Endometrial microvascular endothelial cells (primary cell): ENCODE results near the gene NCAN. TPM values are rescaled to one million over a fixed set of nuclear protein-coding genes. Genes with fewer than 3 reads are reported as not detected.
"Not testable (repeated sequence)": the region's sequence is repeated elsewhere in the genome, so short reads cannot be mapped to it uniquely, and the experiment has no call there.

Experiments used
- in situ Hi-C: cut with HindIII; loops from 2 replicates; pipeline ENCODE4 v1.10.0; 2017; ENCODE audit warnings: low sequenced_read_pairs, low pct_unique_long_range_greater_than_20kb; ENCODE audit errors: inconsistent ontology term
- total RNA-seq: library from RNA; depleted of rRNA; stranded (reverse); fragments of >200 nt; gene quantifications from one replicate; pipeline ENCODE4 v1.2.3, GENCODE V29; 2015; ENCODE audit errors: inconsistent ontology term

NCAN gene
- total RNA-seq = not detected

DNA sequence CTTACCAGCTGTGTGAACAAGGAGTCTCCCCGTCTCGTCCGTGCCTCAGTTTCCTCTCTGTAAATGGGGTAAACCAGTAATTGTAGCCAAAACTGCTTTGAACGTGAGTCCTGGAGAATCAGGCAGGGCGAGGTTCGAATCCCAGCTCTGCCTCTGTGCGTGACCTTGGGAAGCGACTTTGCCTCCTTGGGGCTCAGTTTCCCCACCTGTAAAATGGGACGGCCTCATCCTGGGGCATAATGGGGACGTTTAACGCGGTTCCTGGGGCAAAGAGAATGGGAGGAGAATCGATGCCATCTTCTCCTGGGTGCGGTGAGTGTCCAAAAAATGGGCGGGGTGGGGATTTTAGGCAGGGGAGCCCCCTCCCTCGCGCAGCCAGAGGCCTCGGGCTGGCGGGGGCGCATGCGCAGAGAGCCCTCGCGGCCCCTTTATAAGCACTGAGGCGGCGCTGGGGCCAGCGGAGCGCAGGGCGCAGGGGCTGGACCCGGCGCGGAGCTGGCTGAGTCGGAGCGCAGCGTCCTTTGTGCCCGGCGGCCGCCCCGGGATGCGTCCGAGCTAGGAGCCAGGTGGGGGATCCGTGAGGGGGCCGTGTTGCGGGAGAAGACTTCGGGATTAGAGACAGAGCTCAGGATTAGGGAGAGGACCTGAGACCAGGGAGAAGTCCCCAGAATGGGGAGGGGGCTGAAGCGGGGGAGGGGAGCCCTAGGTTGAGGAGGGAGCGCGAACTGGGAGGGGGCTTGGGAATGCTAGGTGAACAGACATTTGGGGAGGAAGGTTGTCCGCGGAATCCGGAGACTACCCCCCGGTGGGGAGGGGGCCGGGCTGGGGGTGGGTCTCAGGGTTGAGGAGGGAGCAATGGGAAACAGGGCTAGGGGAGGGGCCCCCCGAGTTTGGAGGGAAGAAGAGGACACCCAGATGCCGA is at the start of gene NCAN:
NCAN (plus strand) TSS at position 460 of the 922 bp plus-strand sequence. CDS start 4,996 bp downstream, outside the sequence.
- in situ Hi-C loops = no loop called here

DNA sequence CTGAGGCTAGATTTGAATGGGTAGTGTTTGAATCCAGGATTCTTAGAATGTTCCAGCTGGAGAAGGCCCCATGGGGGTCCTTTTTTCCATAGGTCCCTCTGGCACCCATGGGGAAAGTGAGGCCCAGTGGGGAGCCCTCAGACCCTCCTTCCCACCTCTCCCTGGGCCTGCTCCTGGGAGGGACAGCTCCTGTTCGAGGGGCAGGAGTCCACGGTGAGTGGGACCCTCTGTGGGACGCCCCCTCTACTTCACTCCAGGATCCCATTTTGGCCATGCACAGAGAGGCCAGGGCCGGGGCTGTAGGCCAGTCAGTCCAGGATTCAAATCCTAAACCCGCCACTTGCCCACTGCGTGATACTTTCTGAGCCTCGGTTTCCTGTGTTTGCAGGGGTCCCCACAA is 49.3 kb upstream of the NCAN start:
- in situ Hi-C loops = no loop called here

DNA sequence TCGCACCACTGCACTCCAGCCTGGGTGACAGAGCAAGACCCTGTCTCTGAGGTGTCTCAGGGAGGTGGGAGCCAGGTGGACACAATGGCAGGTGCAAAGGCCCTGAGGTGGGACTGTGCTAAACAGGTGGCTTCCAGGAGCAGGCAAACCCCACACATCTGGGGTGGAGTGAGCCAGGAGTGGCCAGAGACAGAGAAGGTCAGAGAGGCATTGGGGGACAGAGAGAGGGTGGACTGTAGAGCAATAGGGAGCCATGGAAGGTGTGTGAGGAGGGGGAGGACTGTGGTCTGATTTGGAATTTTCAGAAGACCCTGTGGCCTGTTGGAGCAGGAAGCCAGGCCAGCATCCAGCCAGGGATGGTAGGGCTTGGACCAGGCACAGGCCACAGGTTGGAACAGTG is 46.4 kb upstream of the NCAN start:
- in situ Hi-C loops = no loop called here

DNA sequence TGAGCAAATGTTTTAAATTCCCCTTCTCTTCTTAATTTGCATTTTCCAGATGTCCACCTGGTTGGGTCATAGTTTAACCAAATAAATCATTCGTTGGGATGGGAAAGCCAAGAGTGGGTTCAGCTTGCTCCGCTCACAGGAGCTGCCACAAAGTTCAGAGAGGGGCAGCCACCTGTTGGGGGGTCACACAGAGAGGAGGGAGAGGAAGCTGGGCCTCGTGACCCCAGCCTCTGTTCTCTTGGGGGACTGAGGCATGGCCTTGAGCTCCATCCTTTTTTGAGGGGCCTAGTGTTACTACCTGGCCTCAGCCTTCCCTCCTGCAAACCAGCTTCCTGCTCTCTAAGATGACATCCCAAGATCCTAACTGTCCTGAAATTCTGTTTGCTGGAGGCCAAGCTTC is 44.1 kb upstream of the NCAN start:
- in situ Hi-C loops = no loop called here

DNA sequence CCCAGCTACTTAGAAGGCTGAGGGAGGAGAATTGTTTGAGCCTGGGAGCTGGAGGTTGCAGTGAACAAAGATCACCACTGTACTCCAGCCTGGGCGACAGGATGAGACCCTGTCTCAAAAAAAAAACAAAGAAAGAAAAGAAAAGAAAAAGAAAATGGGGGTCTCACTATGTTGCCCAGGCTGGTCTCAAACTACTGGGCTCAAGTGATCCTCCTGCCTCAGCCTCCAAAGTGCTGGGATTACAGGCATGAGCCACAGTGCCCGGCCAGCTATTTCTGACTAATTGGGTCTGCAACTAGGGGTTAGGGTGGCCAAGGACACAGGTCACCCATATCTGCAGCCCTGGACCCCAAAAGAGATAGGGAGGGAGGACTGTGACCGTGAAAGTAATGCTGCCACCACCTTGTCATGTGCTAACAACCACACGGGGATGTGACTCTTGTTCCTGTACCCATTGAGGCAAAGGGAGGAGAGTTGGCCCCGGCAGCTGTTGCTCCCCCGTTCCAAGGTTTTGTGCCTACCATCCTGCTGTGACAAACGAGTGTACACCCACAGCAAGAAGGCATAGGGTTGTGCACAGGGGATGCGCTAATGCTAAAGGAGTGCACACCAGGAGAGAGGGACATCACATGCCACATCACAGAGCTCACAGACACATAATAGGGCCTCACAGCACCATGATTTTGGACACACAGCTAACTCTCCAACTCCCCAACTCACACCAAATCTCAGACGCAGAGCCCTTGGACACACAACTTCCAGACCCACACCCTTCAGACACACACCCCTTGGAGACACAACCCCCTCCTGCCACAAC is 42.3 kb upstream of the NCAN start:
- in situ Hi-C loops = no loop called here

DNA sequence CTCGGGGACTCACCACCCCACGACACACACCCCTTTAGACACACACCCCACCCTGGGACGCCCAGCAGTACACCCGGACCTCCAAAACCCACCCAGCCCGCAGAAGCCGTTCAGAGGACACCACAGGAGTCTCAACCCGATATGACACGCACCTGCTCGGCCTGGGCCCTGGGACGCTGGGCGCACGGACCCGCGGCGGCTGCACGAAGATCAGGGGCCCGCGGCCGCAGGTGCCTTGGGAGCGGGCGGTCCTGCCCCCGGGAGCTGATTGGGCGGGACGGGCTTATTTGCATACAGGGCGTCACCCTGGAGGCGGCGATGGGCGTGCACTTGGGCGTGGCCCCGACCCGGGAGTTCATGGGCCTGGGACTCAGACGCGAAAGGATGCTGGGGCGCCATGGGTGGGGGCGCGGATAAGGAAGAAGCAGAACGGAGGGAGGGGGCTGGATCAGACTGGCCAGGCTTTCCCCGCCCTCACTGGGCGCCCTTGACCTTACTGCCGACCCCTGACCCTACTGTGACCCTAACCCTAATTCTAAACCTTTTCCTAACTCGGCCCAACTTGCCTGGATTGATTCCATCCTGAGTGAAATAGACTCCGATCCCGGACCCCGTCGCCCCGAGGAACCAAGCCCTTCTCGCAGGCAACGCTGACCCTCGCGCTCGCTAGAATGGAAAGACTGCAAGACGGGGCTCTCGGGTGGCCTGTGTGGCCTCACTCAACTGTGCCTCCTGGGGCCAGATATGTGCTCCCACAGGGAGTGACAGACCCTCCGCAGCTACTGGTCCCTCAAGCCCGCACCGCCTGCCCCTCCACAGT is 41.5 kb upstream of the NCAN start, which contains the start of gene MEF2B:
MEF2B (minus strand) TSS at position 211 of the 820 bp plus-strand sequence. CDS start 19,528 bp downstream, outside the sequence.
- in situ Hi-C loops = no loop called here

DNA sequence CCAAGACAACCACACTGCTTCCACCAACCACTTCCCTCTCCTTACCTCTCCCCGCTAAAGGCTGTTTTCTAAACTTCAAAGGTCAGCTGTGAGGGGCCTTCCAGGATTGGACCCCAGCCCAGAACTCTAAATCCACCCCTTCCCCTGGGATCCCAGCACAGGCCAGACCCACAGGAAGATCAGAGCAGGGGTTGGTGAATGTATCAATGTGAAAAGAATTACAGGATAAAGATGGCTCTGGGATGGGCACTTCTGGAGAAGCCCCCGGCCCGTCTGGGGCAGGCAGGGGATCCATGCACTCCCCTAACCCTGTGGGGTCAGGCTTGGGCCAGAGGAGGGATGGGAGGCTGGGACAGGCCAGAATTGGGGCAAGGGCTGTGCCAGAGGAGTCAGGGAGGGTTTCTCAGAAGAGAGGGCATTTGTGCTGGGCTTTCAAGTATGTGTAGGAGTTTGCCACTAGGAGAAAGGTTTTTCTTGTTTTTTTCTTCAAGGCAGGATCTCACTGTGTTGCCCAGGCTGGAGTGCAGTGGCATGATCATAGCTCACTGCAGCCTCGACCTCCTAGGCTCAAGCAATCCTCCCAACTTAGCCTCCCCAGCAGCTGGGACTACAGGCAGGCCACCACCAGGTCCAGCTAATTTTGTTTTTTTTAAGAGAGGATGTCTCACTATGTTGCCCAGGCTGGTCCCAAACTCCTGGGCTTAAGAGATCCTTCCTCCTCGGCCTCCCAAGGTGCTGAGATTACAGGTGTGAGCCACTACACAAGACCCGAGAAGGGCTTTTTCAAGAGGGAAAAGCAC is 40.7 kb upstream of the NCAN start:
- in situ Hi-C loops = no loop called here

DNA sequence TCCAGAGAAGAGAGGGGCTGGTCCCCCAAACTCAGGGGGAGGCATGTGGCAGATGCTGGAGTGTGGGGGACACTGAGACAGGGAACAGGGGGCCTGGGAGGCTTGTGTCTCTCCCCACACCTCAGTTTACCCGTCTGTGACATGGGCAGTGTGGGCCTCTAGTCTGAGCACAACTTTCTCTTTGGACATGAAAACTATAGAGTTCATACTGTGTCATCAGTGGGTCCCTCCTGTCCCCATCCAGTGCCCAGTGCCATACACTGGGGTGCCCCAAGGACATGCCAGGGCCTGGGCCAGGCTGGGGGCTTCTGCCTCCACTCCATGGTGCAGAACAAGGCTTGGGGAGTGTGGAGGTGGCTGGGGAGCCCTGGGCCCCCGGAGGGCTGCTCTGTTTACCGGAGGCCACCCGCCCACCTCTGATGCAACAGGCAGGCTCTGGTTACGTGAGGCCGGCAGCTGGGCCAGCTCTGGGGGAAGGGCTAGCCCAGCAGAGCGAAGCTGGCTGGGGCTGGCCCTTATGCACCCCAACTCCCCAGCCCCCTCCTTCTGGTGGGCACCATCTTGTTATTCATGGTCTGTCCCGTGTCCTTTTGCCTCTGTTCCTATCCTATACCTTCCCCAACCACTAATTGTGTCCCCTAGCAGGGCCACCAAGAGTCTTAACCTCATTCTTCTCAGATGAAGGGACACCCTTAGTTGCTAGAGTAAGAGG is 39.8 kb upstream of the NCAN start:
- in situ Hi-C loops = no loop called here

DNA sequence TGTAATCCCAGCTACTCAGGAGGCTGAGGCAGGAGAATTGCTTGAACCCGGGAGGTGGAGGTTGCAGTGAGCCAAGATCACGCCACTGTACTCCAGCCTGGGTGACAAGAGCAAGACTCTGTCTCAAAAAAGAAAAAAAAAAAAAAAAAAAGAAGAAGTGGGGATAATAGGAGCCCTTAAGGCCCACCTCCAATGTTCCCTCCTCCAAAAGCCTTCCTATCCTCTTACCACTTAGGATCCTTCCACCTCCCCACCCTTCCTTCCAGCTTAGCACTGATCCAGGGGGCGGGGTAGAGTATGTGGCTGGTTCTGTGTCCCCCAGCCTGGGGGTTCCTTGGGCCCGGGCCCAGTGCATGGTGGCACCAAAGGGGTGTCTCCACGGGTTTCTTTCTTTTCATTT is 38.5 kb upstream of the NCAN start:
- in situ Hi-C loops = not testable (repeated sequence)

DNA sequence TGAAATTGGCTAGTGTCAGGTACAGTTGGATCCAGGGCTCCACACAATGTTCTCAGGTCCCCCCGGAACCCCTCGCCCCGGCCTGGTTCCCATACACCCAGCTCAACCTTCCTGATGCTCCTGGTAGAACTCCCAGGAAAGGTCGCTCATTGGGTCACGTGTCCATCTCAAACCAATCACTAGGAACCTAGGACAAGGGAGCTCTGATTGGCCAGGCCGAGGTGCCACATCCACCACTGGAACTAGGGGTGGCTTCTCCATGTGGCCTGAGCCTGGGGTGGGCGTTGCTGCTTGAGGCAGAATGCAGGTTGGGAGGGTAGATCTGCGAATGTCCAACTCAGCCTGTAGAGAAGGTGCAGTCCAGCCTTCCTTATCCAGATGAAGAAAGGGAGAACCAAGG is 34.8 kb upstream of the NCAN start:
- in situ Hi-C loops = no loop called here

DNA sequence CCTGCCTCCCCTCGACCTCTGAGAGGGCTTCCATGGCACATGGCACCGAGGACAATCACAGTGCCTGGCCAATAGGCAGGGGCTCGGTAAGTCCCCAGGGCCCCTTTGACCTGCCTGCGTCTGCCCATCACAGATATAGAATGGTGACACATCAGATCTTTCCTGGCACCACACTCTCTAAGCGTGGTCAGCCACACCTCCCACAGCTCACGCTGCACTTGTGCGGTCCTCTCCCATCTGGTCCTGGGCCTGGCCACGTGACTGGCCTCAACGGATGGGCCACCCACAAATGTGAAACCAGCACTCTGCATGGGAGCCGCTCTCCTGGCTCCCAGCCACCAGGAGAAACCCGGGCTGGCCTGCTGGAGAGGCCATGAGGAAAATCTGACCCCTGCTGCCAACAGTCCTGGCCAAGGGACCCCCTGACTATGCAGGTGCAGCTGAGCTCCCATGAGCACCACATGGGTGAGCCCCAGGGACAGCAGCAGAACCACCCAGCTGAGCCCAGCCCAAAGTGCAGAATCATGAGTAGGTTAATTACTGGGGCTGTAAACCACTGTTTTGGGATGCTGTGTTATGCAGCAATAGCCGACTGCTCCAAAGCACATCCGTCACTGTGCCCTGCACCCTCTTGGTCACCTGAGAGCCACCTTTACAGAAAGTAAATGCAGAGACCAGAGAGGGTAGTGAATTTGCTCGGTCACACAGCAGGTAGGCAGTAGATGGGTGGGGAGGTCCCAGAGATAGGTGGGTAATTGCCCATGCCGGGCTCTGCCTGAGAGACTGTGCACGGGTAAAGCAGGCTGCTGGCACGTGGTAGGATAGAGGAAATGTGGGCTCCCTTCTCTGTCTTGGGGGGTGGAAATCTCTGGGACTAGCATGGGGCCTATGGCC is 32.0 kb upstream of the NCAN start:
- in situ Hi-C loops = no loop called here

DNA sequence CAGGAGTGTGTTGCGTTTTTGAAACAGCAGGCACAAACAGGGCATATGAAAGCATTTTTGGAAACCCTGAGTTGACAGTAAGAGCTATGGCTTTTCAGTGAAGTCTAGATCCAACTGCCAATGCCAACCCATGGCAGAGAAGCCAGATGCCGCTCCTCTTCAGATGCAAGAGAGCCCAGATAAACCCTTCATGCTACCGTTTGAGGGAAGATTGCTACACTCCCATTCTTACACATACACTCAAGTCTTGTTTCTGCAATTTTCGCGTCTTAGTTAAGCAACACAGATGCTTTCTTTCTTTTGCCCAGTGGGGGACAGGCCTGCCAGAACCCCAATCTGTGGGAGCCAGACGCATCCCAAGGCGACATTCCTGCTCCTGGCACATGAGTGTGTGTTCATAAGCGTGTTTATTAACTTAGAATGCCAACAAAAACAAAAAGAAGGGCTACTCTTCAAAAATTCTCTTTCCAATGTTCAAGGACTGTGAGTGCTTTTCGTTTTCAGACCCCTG is 30.2 kb upstream of the NCAN start:
- in situ Hi-C loops = no loop called here

DNA sequence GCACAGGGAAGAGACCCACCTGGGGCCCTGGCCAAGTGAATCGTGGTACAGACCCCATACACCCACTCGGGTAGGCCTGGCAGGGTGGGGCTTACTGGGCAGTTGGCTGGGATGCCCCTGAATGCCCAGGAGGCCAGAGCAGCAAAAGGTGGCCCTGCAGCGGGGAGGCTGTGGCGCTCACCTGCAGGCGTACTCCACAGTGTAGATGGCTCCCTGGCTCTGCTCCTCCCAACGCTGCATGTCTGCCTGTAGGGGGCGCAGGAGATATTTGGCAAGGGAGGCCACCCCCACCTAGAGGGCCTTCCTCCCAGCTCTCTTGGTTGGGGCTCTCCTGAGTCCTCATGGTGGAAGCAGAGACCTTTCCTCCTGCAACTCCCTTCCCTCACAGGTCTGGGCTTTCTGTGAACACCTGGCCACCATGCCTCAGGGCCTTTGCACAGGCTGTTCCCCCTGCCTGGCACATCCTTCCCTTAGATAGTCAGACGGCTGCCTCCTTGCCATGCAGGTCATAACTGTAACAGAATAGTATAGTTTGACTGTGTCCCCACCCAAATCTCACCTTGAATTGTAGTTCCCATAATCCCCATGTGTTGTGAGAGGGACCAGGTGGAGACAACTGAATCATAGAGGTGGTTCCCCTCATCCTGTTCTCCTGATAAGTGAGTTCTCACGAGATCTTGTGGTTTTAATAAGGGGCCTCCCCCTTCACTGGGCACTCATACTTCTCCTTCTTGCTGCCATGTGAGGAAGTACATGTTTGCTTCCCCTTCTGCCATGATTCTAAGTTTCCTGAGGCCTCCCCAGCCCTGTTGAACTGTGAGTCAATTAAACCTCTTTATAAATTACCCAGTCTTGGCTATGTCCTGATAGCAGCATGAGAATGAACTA is 25.7 kb upstream of the NCAN start:
- in situ Hi-C loops = no loop called here

DNA sequence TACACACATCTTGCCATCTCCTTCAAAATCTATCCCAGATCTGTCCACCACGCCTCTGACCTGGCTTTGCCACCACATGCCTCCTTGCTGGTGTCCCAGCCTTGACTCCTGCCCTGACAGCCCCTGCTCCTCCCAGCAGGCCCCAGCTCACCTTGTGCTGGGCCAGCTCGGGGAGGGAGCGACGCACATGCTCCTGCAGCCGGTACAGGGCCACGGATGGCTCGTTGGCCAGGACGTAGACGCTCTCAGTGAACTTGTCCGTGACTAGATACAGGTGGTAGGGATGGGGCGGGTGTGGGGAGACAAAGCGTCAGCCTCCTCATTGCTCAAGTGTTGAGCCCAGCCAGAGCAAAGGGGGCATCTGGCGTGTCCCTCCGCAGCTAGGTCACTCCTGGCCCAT is 25.0 kb upstream of the NCAN start:
- in situ Hi-C loops = no loop called here

DNA sequence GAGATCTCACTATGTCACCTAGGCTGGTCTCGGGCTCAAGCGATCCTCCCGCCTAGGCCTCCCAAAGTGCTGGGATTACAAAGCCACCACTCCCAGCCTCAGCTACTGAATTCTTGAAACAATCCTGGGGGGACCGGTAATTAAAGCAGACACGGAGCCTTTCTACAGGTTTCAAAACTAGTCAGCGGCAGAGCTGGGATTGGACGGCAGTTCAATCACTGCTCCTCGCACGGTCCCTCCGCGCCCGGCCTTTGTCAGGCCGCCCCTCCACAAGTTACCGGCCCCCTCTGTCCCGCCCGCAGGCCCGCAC is 20.0 kb upstream of the NCAN start:
- in situ Hi-C loops = no loop called here
